SJSA1 (cell line): ENCODE results near the gene UBALD2. TPM values are rescaled to one million over a fixed set of nuclear protein-coding genes. Genes with fewer than 3 reads are reported as not detected.
"Not testable (repeated sequence)": the region's sequence is repeated elsewhere in the genome, so short reads cannot be mapped to it uniquely, and the experiment has no call there.

ENCODE experiments used
- DNase-seq, 2 experiments: peaks; one replicate each; pipeline ENCODE4 v3.0.0-alpha.2; 2015 to 2020; ENCODE audit warnings: low spot score in 2 of 2, low read depth in 1 of 2
- H3K27ac ChIP-seq: fragments of 250-450 bp; sonication (Bioruptor Pico); 2 replicates; pipeline ENCODE4 v1.5.1; 2020; ENCODE audit warnings: mild to moderate bottlenecking, moderate library complexity
- H3K27me3 ChIP-seq: fragments of 250-450 bp; sonication (Bioruptor Pico); replicated peaks from 2 replicates; pipeline ENCODE4 v1.5.1; 2020; ENCODE audit warnings: mild to moderate bottlenecking, moderate library complexity
- H3K36me3 ChIP-seq: fragments of 250-450 bp; sonication (Bioruptor Pico); 2 replicates; pipeline ENCODE4 v1.5.1; 2020; ENCODE audit warnings: mild to moderate bottlenecking
- H3K4me1 ChIP-seq: fragments of 250-450 bp; sonication (Bioruptor Pico); replicated peaks from 2 replicates; pipeline ENCODE4 v1.6.1; 2021; ENCODE audit warnings: mild to moderate bottlenecking
- H3K4me3 ChIP-seq: fragments of 250-450 bp; sonication (Bioruptor Pico); 2 replicates; pipeline ENCODE4 v1.5.1; 2020; ENCODE audit warnings: mild to moderate bottlenecking
- H3K9me3 ChIP-seq: fragments of 250-450 bp; sonication (Bioruptor Pico); replicated peaks from 2 replicates; pipeline ENCODE4 v1.5.1; 2020; ENCODE audit warnings: mild to moderate bottlenecking
- total RNA-seq: library from RNA; depleted of rRNA; stranded (reverse); fragments of >200 nt; shearing (Covaris generic); gene quantifications from 2 replicates; pipeline ENCODE4 v1.2.3, GENCODE V29; 2014; rRNA removed

UBALD2 gene
- 7.6 and 13.7 TPM in 2 replicates for total RNA-seq

DNA sequence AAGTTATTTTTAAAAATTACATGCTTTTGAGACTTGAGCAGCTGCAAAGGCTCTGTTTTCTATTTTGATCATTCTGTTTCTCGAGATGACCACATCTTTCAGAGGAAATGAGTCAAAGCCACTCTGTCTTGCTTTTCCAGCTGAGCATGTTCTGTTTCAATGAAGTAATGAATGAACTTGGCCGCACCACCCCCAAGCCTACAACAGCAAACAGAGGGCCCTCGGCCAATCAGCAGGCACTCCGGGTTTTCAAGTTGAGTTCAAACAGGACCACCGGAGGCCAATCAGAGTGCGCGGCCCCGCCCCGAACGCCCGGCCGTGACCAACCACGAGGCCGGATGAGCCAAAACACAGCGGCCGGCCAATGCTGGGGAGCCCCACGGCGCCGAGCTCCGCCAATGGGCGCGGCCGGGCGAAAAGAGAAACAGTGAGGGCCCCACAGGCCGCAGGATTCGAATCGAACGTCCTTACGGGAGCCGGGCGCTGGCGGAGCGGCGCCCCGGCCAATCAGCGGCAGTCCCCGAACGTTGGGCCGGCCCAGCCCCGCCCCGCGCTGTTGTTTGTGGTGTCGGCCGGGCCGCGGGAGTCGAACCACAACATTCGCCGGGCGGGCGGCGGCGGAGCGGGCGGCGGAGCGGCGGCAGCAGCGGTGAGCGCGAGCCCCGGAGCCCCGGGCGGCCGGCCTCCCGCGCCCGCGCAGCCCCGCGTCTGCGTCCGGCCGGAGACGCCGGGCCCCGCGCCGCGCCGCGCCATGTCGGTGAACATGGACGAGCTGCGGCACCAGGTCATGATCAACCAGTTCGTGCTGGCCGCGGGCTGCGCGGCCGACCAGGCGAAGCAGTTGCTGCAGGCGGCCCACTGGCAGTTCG, at the start of gene UBALD2:
UBALD2 (plus strand) TSS at position 594 of the 869 bp plus-strand sequence; CDS start at position 752, 158 bp downstream.
- Histone ChIP-seq H3K4me3 (peak within 1 kb of the TSS; percentile 98), H3K4me1 (peaks cover 59% of the 10 kb centered on the region), H3K27ac (peak within 1 kb of the TSS; percentile 92), H3K36me3 (peaks cover 40% of the 10 kb centered on the region), H3K27me3 (no peaks in the 10 kb centered on the region), H3K9me3 (peaks cover 2% of the 10 kb centered on the region; the same call in 1 of the 2 replicates)
- DNase-seq, result peak; percentile 100

DNA sequence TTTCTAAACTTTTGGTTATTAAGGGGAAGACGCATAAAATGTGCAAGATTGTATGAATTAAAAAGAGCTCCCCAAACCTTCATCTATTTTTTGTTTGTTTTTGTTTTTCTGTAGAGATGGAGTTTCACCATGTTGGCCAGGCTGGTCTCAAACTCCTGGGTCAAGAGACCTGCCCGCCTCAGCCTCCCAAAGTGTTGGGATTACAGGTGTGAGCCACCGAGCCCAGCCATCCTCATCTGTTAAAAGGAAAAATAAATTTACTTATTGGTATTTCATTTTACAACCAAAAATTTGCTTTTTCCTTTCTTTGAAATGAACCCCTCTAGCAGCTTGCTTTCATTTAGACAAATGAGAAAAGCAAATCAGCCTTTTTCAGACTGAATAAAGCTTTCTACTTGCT, 48.1 kb upstream of the UBALD2 start:
- no peaks in the 10 kb centered on the region for H3K27me3 ChIP-seq
- H3K4me3 ChIP-seq, result no peak overlapping the region
- DNase-seq, result peak in 1 of 2 experiments; percentile 17
- no peak overlapping the region for H3K27ac ChIP-seq
- H3K36me3 ChIP-seq, result no peaks in the 10 kb centered on the region
- no peaks in the 10 kb centered on the region for H3K4me1 ChIP-seq
- H3K9me3 ChIP-seq, result no peaks in the 10 kb centered on the region

DNA sequence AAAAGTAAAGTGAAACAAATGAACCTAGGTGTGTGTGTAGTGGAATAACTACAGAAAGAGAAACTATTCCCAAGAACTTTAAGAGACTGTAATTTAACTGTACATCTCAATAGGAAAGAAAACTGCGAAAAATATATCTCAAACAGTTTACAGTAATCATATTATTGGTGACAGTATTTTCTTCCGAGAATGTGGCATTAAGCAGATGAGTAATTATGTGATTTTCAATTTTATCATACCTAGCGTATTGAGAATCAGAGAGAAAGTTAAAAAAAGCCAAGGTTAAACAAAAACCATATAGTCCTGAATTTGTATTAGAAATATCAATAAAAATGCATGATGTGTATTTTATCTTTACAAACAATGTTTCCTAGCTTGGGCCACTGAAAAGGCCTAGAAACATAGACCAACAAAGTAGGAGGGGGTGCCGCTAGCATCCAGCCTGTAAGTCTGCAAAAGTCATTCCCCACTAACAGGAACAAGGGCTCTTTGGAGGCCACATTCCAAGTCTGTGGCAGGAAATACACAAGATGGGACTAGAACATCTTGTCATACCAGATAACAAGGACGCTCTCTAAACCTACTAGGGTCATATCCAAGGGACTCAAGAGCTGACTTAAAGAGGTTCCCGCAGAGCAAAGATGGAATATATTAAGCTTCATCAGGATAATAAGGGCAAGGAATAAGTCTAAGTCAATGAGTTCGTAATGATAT, 45.3 kb upstream of the UBALD2 start:
- no peak overlapping the region for H3K4me3 ChIP-seq
- DNase-seq, result peak in 1 of 2 experiments; percentile 10
- H3K9me3 ChIP-seq, result no peaks in the 10 kb centered on the region
- no peaks in the 10 kb centered on the region for H3K27me3 ChIP-seq
- no peaks in the 10 kb centered on the region for H3K36me3 ChIP-seq
- no peak overlapping the region for H3K27ac ChIP-seq
- no peaks in the 10 kb centered on the region for H3K4me1 ChIP-seq

DNA sequence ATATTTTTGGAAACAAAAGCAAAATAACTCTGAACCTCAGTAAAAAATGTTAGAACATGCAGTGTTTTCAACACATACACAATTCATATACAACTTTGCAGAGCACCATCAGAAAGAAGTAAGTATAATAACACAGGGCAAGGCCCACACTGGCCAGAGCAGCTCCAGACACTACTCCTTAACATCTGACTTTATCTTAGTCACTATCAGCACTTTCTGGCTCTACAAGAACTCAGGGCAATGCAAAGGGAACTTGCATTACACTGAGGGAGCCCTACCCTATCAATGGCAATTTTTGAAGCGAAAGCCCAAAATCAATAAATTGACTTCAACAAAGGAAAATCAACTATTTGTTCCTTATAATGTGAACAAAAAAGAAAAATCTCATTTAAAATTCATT, 41.3 kb upstream of the UBALD2 start:
- Histone ChIP-seq H3K4me3 (no peak overlapping the region), H3K27ac (no peak overlapping the region), H3K27me3 (no peaks in the 10 kb centered on the region), H3K9me3 (no peaks in the 10 kb centered on the region), H3K36me3 (no peaks in the 10 kb centered on the region), H3K4me1 (no peaks in the 10 kb centered on the region)
- DNase-seq, result peak in 1 of 2 experiments; percentile 11

DNA sequence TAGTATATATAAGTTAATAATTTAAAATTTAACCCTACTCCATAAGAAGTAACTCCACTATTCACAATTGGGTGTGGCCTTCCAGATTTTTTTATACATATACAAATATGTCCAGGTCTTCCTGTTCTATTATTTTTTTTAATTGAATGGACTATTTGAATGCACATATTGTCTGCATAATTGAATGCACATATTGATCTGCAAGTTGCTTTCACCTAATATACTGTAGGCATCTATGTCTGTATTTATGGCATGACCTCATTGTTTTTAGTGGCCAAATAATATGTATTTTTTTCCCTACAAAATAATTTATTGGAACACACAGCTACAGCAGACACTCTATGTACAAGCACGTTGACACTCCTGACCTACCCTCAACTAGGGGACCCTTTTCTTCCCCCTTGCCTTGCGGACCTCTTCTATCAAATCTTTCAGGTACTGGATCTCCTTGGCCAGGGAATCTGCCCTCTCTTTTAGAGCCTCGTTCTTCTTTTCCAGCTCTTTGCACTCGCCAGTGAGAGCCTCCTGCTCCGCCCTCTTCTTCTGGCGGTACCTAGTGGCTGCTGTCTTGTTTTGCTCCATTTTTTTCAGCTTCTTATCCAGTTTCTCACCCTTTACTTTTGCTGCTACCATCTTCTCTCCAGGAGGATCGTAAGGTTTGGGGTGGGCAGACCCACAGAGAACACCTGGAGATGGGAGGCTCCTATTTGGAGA, 39.6 kb upstream of the UBALD2 start:
- H3K9me3 ChIP-seq, DNase-seq: not testable (repeated sequence)

DNA sequence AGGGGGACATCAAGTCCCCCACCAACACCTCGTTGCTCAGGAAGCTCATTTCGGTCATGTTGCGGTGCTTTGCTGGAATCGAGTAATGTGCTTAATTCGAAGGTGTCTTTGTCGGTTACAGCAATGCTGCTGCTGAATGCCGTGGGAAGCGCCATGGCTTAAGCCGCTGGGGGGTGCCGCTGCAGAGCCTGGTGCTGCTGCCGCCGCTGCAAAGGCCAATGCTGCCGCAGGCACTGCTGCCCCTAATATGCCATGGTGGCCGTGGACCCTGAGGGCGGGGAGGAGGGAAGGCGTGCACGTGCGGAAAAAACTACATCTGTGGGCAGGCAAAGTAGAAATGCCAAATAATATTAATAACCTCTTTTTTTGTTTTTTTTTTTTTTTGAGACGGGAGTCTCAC, 38.4 kb upstream of the UBALD2 start:
- not testable (repeated sequence) for H3K4me1 ChIP-seq, H3K27ac ChIP-seq, DNase-seq, H3K9me3 ChIP-seq, H3K4me3 ChIP-seq, H3K36me3 ChIP-seq, H3K27me3 ChIP-seq

More for the DNA sequence above, 39.6 kb upstream of the UBALD2 start:
- H3K4me1 ChIP-seq, H3K36me3 ChIP-seq, H3K27me3 ChIP-seq, H3K4me3 ChIP-seq, H3K27ac ChIP-seq: not testable (repeated sequence)

DNA sequence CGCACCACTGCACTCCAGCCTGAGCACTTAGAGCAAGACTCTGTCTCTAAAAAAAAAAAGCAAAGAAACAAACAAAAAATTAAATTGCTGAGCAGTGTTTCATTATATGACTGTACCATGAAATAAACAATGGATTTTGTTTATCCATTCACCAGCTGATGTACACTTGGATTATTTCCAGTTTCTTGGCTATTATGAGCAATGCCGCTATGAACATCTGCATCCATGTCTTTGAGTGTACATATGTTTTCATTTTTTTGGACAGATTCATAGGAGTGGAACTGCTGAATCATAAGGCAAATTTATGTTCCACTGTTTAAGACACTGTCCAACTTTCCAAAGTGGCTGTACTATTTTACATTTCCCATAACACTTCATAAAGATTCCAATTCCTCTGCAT, 32.8 kb upstream of the UBALD2 start:
- no peaks in the 10 kb centered on the region for H3K9me3 ChIP-seq
- peak; percentile 42 to 69 for DNase-seq
- no peaks in the 10 kb centered on the region; the same call in 1 of the 2 replicates for H3K27me3 ChIP-seq
- H3K4me1 ChIP-seq, result peaks cover 21% of the 10 kb centered on the region
- no peak overlapping the region for H3K4me3 ChIP-seq
- H3K27ac ChIP-seq, result no peak overlapping the region
- H3K36me3 ChIP-seq, result no peaks in the 10 kb centered on the region

DNA sequence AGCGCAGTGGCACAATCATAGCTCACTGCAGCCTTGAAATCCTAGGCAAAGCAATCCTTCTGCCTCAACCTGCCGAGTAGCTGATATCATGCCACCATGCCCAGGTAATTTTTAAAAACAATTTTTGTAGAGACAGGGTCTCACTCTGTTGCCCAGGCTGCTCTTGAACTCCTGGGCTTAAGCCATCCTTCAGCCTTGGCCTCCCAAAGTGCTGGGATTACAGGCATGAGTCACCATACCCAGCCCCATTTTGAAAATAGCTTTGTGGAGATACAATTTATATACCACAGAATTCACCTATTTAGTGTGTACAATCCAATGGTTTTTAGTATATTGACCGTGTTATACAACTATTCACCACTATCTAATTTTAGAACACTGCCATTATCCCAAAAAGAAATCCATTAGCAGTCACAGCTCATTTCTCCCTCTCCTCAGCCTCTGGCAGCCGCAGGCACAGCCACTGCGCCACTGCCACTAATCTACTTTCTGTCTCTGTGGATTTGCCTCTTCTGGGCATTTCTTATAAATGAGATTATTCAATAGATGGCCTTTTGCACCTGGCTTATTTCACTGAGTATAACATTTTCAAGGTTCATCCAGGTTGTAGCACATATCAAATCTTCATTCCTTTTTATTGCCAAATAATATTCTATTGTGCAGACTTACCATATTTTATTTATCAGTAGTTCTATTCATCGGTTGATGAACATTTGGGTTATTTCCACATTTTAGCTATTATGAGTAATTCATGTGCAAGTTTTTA, 31.4 kb upstream of the UBALD2 start:
- Histone ChIP-seq H3K9me3 (no peaks in the 10 kb centered on the region), H3K27me3 (no peaks in the 10 kb centered on the region; the same call in 1 of the 2 replicates), H3K27ac (no peak overlapping the region), H3K4me1 (peaks cover 21% of the 10 kb centered on the region), H3K36me3 (no peaks in the 10 kb centered on the region), H3K4me3 (no peak overlapping the region)
- no peak for DNase-seq

DNA sequence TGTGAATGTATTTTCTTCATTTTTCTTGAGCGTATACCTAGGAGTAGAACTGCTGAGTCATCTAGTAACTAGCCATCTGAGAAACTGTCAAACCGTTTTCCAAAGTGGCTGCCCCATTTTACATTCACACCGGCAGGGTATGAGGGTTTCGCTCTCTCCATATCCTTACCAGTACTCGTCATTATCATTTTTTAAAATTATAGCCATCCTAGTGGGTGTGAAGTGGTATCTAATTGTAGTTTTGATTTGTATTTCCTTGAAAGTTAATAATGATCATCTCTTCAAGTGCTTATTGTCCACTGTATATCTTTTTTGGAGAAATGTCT, 30.8 kb upstream of the UBALD2 start:
- Histone ChIP-seq H3K4me3 (no peak overlapping the region), H3K4me1 (peaks cover 21% of the 10 kb centered on the region), H3K36me3 (no peaks in the 10 kb centered on the region), H3K27me3 (peaks cover 3% of the 10 kb centered on the region; the same call in 1 of the 2 replicates), H3K27ac (no peak overlapping the region), H3K9me3 (no peaks in the 10 kb centered on the region)
- no peak for DNase-seq

DNA sequence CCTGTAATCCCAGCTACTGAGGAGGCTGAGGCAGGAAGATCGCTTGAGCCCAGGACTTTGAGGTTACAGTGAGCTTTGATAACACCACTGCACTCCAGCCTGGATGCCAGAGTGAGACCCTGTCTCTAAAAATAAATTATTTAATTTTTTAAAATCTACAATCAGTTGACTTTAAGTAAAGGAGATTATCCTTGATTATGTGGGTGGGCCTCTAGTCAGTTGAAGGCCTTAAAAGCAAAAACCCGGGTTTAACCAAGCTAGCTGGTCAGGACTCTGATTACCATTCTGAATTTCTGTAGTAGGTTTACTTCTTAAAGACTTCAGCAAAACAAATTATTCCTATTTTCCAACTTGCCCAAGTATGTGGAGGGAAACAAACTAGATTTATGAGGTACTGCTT, 29.3 kb upstream of the UBALD2 start:
- Histone ChIP-seq H3K9me3 (no peaks in the 10 kb centered on the region), H3K36me3 (no peaks in the 10 kb centered on the region), H3K4me3 (no peak overlapping the region), H3K27me3 (peaks cover 8% of the 10 kb centered on the region), H3K4me1 (peaks cover 32% of the 10 kb centered on the region), H3K27ac (no peak overlapping the region)
- peak in 1 of 2 experiments; percentile 33 for DNase-seq

DNA sequence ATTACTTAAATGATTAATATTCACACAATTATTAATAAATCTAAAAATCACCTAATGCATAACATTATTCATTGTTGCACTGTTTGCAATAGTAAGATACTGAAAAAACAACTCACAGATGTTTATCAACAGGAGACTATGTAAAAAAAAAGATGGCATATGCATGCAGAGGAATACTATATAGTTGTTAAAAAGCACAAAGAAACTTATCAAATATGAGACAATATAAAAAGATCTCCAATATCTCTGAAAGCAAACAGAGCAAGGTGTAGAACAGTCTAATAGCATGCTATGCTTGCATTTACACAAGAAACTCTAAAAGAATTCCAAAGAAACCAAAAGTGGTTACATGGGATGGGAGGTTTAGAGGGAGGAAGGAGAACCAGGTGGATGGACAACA, 28.5 kb upstream of the UBALD2 start:
- H3K4me1 ChIP-seq, result peaks cover 40% of the 10 kb centered on the region
- peaks cover 14% of the 10 kb centered on the region for H3K27me3 ChIP-seq
- no peak overlapping the region for H3K4me3 ChIP-seq
- no peak overlapping the region for H3K27ac ChIP-seq
- no peaks in the 10 kb centered on the region for H3K9me3 ChIP-seq
- no peaks in the 10 kb centered on the region for H3K36me3 ChIP-seq
- DNase-seq, result no peak

DNA sequence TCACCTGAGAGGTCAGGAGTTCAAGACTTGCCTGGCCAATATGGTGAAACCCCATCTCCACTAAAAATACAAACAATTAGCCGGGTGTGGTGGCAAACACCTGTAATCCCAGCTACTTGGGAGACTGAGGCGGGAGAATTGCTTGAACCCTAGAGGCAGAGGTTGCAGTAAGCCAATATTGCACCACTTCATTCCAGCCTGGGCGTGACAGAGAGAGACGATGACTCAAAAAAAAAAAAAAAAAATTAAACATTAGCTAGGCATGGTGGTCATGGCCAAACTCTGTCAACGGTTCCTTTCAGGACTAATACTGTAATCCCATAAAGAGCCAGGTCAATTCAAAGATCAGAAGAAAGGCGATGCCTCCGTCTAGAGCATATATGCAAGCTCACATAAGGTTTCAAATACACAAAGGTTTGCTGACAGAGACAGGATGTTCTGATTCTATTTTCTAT, 27.3 kb upstream of the UBALD2 start:
- no peak for DNase-seq
- peaks cover 28% of the 10 kb centered on the region for H3K4me1 ChIP-seq
- no peak overlapping the region for H3K27ac ChIP-seq
- H3K27me3 ChIP-seq, result peaks cover 14% of the 10 kb centered on the region
- no peaks in the 10 kb centered on the region for H3K9me3 ChIP-seq
- no peak overlapping the region for H3K4me3 ChIP-seq
- no peaks in the 10 kb centered on the region for H3K36me3 ChIP-seq

DNA sequence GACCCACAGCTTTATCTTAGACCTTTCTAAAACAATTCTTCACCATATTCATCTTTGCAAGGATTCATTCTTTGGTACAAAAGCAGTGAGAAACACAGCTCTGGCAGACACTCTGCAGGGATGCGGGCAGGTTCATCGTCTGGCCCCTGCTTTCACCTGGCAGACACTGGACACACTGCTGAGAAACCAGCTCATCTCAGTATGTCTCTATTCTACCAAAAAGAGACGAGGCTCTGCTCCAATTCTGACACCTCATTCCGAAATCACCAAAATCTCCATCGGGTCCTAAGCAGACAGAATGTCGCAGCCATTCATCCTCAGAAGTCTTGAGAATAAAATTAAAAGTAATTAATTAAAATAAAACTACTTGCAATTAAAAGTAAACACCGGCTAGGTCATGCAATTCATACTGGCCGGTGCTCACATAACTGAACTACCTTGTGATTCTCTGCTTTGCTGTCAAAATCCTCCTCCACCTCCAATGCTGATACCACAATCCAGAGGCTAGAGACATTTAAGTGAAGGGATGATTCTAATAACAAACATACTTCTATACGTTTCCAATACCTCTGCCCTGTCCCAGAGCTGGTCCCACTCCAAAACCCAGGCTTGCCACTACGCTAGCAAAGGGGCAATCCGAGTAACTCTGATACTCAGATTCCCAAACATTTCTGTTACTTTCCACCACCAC, 26.2 kb upstream of the UBALD2 start:
- peaks cover 21% of the 10 kb centered on the region for H3K4me1 ChIP-seq
- H3K27me3 ChIP-seq, result peaks cover 14% of the 10 kb centered on the region
- no peaks in the 10 kb centered on the region for H3K36me3 ChIP-seq
- no peak for DNase-seq
- H3K27ac ChIP-seq, result no peak overlapping the region
- H3K4me3 ChIP-seq, result no peak overlapping the region
- H3K9me3 ChIP-seq, result no peaks in the 10 kb centered on the region
